Body of pancreas (tissue), 4 donors: ENCODE measurements around the gene KRTAP4-9. TPM values are rescaled to one million over a fixed set of nuclear protein-coding genes. Genes with fewer than 3 reads are reported as not detected.

Experiments used
- ATAC-seq: fragments of 150-250 bp; one replicate; pipeline ENCODE4 v1.9.1; 2016
- DNase-seq, 4 donors: peaks; one replicate each; pipeline ENCODE4 v3.0.0-alpha.2; 2019
- H3K27ac ChIP-seq, 4 donors: fragments of 200-600 bp; sonication (generic); 1 replicate in 3 of 4; 2 replicates in 1 of 4; pipeline versions ENCODE4 v1.5.1 to v1.6.1; 2016 to 2019; ENCODE audit warnings: mild to moderate bottlenecking in 1 of 4, mixed read lengths in 1 of 4, moderate library complexity in 1 of 4
- H3K27me3 ChIP-seq, 2 donors: fragments of 200-600 bp; sonication (generic); one replicate each; pipeline ENCODE4 v1.6.0; 2016; ENCODE audit warnings: mild to moderate bottlenecking in 1 of 2
- H3K36me3 ChIP-seq, 2 donors: fragments of 200-600 bp; sonication (generic); replicated peaks in 1 of 2; 2 replicates each; pipeline ENCODE4 v1.5.1; 2016; ENCODE audit warnings: low read depth in 2 of 2; ENCODE audit not compliant: insufficient read depth in 1 of 2
- H3K4me1 ChIP-seq: fragments of 200-600 bp; sonication (generic); one replicate; pipeline ENCODE4 v1.6.0; 2016
- H3K4me3 ChIP-seq, 2 donors: fragments of 200-600 bp; sonication (generic); 1 replicate in 1 of 2; 2 replicates in 1 of 2; pipeline ENCODE4 v1.5.1; 2016 to 2019
- H3K9me3 ChIP-seq, 3 donors: fragments of 200-600 bp; sonication (generic); 1 replicate in 2 of 3; 2 replicates in 1 of 3; pipeline ENCODE4 v1.5.1; 2016
- CTCF ChIP-seq, 7 experiments: fragments of 450-650 bp in 4 of 7; fragments of 200-600 bp in 3 of 7; sonication (generic) in 3 of 7; IDR thresholded peaks; one replicate each; pipeline ENCODE4 v1.5.1; 2016 to 2019; ENCODE audit warnings: antibody characterized with exemption in 7 of 7
- POLR2A ChIP-seq, 3 donors: fragments of 450-650 bp; IDR thresholded peaks; one replicate each; pipeline ENCODE4 v1.6.1; 2016; ENCODE audit warnings: antibody characterized with exemption in 3 of 3, mild to moderate bottlenecking in 2 of 3
- WGBS, 2 donors: methylation state at CpG; one replicate each; pipeline ENCODE4 v1.1.5; 2017; 5-methylcytosine and 5-hydroxymethylcytosine counted together
- intact Hi-C: fragments of 100-400 bp; cut with DNase I; formaldehyde crosslinking; loops from one replicate; pipeline ENCODE4 v1.15.1; 2023
- total RNA-seq, 2 donors: library from RNA; depleted of rRNA; stranded (reverse); fragments of >200 nt; gene quantifications; one replicate each; pipeline ENCODE4 v1.1.0, GENCODE V29; 2016

KRTAP4-9 gene
- total RNA-seq, 2 donors from 2014 or later = not detected

DNA sequence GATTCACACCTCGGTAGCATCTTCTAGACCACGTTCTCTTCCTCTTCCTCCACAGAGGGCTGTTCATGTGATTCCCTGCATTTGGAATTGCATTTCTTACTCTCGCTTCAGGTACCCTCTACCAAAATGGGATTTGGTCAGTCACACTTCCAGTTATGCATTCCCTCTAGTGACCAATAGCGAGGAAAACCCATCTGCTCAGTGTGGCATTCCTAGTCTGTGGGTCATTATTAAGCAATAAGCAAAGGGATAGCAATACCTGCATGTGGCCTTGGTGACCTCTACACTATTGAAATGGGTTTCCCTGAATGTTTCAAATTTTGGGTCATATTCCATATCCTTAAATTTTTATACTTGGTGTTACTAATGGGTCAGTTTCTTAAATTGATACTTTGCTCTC, 44.8 kb downstream of the KRTAP4-9 start:
- ATAC-seq = no peak
- no peak overlapping the region for H3K4me3 ChIP-seq

GRCh38 chr17:41151525-41151924, 46.3 kb downstream of the KRTAP4-9 start:
- intact Hi-C loops = no loop called here
- H3K27me3 ChIP-seq = no peaks in the 10 kb centered on the region
- no peak for ATAC-seq

More for the DNA sequence above, 44.8 kb downstream of the KRTAP4-9 start:
- H3K9me3 ChIP-seq = no peaks in the 10 kb centered on the region
- H3K36me3 ChIP-seq = no peaks in the 10 kb centered on the region
- WGBS, 2 donors = 71 to 83% methylated on average over 4 of the region's 4 CpGs
- H3K4me1 ChIP-seq = no peaks in the 10 kb centered on the region
- no peak for TF ChIP-seq CTCF (IDR thresholded peaks at IDR 0.05)
- TF ChIP-seq POLR2A (IDR thresholded peaks at IDR 0.05) = no peak
- intact Hi-C loops = no loop called here
- no peaks in the 10 kb centered on the region for H3K27me3 ChIP-seq
- no peak for DNase-seq
- H3K27ac ChIP-seq = no peak overlapping the region

GRCh38 chr17:41153856-41154255, 48.7 kb downstream of the KRTAP4-9 start:
- no peak for ATAC-seq
- Histone ChIP-seq H3K27ac (no peak overlapping the region), H3K4me1 (no peaks in the 10 kb centered on the region), H3K27me3 (no peaks in the 10 kb centered on the region), H3K4me3 (no peak overlapping the region), H3K9me3 (no peaks in the 10 kb centered on the region), H3K36me3 (no peaks in the 10 kb centered on the region)
- intact Hi-C loops = no loop called here
- WGBS, 2 donors = 27 to 29% methylated on average over 2 of the region's 2 CpGs
- no peak for DNase-seq
- TF ChIP-seq POLR2A (IDR thresholded peaks at IDR 0.05) (no peak), CTCF (IDR thresholded peaks at IDR 0.05) (no peak)

More at GRCh38 chr17:41151525-41151924, 46.3 kb downstream of the KRTAP4-9 start:
- DNase-seq = no peak
- Histone ChIP-seq H3K4me1 (no peaks in the 10 kb centered on the region), H3K27ac (no peak overlapping the region), H3K36me3 (no peaks in the 10 kb centered on the region), H3K9me3 (no peaks in the 10 kb centered on the region), H3K4me3 (no peak overlapping the region)
- WGBS, 2 donors = 41 to 47% methylated on average over 2 of the region's 2 CpGs
- TF ChIP-seq CTCF (IDR thresholded peaks at IDR 0.05) (no peak), POLR2A (IDR thresholded peaks at IDR 0.05) (no peak)

Other genes with a start within 250 kb of the KRTAP4-9 start
- not detected for gene KRT12, start 238.2 kb upstream of the KRTAP4-9 start, total RNA-seq
- not detected for gene KRT20, start 220.1 kb upstream of the KRTAP4-9 start, total RNA-seq
- gene KRT23, start 167.7 kb upstream of the KRTAP4-9 start, total RNA-seq = 1 to 10 TPM; 2.3 to 9.6 TPM
- not detected for gene KRT39, start 138.4 kb upstream of the KRTAP4-9 start, total RNA-seq
- 1 to 10 TPM in 1 of 2 donors, not detected in 1; 1.6 TPM for gene KRT40, start 121.1 kb upstream of the KRTAP4-9 start, total RNA-seq
- gene KRTAP3-3, start 111.2 kb upstream of the KRTAP4-9 start, total RNA-seq = not detected
- gene KRTAP3-2, start 105.5 kb upstream of the KRTAP4-9 start, total RNA-seq = not detected
- not detected for gene KRTAP3-1, start 96.3 kb upstream of the KRTAP4-9 start, total RNA-seq
- gene KRTAP1-5, start 78.2 kb upstream of the KRTAP4-9 start, total RNA-seq = not detected
- gene KRTAP1-4, start 75.2 kb upstream of the KRTAP4-9 start, total RNA-seq = not detected
- gene KRTAP1-3, start 70.5 kb upstream of the KRTAP4-9 start, total RNA-seq = not detected
- gene KRTAP1-1, start 63.9 kb upstream of the KRTAP4-9 start, total RNA-seq = not detected
- not detected for gene KRTAP2-1, start 58.1 kb upstream of the KRTAP4-9 start, total RNA-seq
- not detected for gene KRTAP2-2, start 50.2 kb upstream of the KRTAP4-9 start, total RNA-seq
- not detected for gene KRTAP2-3, start 45.3 kb upstream of the KRTAP4-9 start, total RNA-seq
- gene KRTAP2-4, start 39.5 kb upstream of the KRTAP4-9 start, total RNA-seq = not detected
- gene KRTAP4-7, start 21.2 kb upstream of the KRTAP4-9 start, total RNA-seq = not detected
- not detected for gene KRTAP4-8, start 7.2 kb upstream of the KRTAP4-9 start, total RNA-seq
- not detected for gene KRTAP4-16, start 3.2 kb upstream of the KRTAP4-9 start, total RNA-seq
- gene KRTAP4-11, start 13.0 kb downstream of the KRTAP4-9 start, total RNA-seq = not detected
- not detected for gene KRTAP4-12, start 18.8 kb downstream of the KRTAP4-9 start, total RNA-seq
- gene KRTAP4-6, start 35.2 kb downstream of the KRTAP4-9 start, total RNA-seq = not detected
- gene KRTAP4-5, start 44.4 kb downstream of the KRTAP4-9 start, total RNA-seq = not detected
- not detected for gene KRTAP4-4, start 55.4 kb downstream of the KRTAP4-9 start, total RNA-seq
- gene KRTAP4-3, start 62.8 kb downstream of the KRTAP4-9 start, total RNA-seq = not detected
- gene KRTAP4-2, start 72.8 kb downstream of the KRTAP4-9 start, total RNA-seq = not detected
- gene KRTAP4-1, start 79.5 kb downstream of the KRTAP4-9 start, total RNA-seq = not detected
- gene KRTAP9-1, start 84.5 kb downstream of the KRTAP4-9 start, total RNA-seq = not detected
- not detected for gene KRTAP9-2, start 121.3 kb downstream of the KRTAP4-9 start, total RNA-seq
- gene KRTAP9-3, start 127.1 kb downstream of the KRTAP4-9 start, total RNA-seq = not detected
- gene KRTAP9-8, start 132.6 kb downstream of the KRTAP4-9 start, total RNA-seq = not detected
- not detected for gene KRTAP9-4, start 144.3 kb downstream of the KRTAP4-9 start, total RNA-seq
- gene KRTAP9-9, start 150.0 kb downstream of the KRTAP4-9 start, total RNA-seq = not detected
- gene KRTAP9-6, start 160.0 kb downstream of the KRTAP4-9 start, total RNA-seq = not detected
- gene KRTAP9-7, start 170.3 kb downstream of the KRTAP4-9 start, total RNA-seq = not detected
- not detected for gene KRTAP29-1, start 197.5 kb downstream of the KRTAP4-9 start, total RNA-seq
- gene KRTAP16-1, start 203.9 kb downstream of the KRTAP4-9 start, total RNA-seq = not detected
- gene KRTAP17-1, start 210.3 kb downstream of the KRTAP4-9 start, total RNA-seq = not detected
- not detected for gene KRT33A, start 245.4 kb downstream of the KRTAP4-9 start, total RNA-seq